HG02678 (cell line): ENCODE data around the gene CDC42EP2.

ENCODE experiments used
- ATAC-seq: cut with Tn5 transposase; IDR thresholded peaks from one replicate; pipeline ENCODE4 v1.9.1; 2021; ENCODE audit warnings: mild to moderate bottlenecking, moderate library complexity; ENCODE audit not compliant: unreplicated experiment

Gene CDC42EP2

GRCh38 chr11:65297026-65297672 lies 17.5 kb upstream of the CDC42EP2 start:
- no peak for ATAC-seq

- ATAC-seq: no peak
These were observed 16.5 kb upstream of the CDC42EP2 start for GRCh38 chr11:65298131-65298535.

DNA sequence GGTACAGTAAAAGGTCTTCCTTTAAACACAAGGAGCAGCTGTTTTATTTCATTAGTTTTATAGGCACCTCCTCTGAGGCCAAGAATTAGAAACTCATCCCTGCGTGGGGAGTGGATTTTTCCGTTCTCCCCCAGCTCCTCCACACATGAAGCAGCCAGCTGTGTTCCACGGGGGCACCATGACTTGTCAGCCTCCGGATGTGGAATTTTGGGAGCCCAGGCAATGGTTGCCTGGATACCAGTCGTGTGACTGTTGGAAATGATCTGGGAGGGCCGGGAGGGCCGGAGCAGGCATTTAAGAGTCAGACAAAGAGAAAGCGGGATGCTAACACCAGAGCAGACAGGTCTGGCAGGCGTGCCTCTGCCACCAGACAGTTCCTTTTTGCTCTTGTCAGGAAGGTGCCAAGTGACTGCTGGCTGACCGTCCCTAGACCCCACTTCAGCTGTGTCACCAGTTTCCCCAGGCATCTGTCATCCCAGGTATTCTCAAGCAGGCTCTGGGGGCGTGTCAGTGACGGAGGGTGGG lies 15.9 kb upstream of the CDC42EP2 start:
- ATAC-seq: no peak

- no peak for ATAC-seq
These were observed 13.9 kb upstream of the CDC42EP2 start for GRCh38 chr11:65300621-65301275.

DNA sequence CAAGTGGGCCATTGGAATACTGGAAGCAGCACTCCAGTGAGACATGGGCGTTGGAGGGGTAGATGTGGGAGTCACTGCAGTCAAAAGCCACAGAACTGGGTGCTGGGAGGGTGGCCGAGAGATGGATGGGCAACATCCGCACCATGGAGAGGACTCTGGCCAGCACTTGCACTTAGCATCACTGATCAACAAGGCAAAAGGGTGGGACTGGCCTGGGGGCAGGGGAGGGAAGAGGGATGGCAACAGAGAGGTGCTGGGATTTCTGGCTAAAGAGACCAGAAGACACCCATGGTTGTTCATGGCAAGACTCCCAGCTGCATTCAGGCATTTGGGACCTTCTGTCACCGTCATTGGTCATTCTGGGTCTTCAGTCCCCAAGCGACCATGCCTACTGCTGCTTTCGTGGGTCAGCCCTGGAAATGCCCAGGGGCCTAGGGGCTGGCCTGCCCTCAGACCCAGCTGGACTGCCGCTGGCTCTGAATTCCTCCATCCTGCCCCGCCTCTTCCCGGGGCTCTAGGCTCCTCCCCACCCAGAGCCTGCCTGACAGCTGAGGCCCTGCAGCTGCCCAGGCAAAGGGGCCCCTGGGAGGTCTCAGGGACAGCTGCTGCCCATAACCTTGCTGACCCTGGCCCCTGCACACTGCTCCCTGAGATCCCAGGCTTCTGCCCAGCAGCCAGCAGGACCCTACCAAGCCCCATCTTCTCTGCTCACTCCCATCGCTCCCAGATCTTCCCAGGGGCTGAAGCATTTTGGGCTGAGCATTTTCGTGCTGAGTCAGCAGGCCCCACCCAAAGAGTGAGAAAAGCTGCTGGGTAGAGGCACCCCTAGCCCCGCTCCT lies 13.0 kb upstream of the CDC42EP2 start:
- ATAC-seq: no peak

GRCh38 chr11:65303555-65303954 lies 11.1 kb upstream of the CDC42EP2 start:
- ATAC-seq: no peak

DNA sequence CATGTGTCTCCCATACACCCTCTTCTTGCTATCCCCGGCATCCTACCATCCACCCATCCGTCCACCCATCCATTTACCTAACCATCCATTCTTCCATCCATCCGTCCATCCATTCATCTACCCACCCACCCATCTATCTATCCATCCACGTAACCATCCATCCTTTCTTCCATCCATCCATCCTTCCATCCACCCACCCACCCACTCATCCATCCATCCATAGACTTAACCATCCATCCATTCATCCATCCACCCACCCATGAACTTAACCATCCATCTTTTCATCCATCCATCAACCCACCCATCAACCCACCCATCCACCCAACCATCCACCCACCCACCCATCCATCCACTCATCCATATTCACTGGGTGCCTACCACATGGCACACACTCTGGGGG lies 10.6 kb upstream of the CDC42EP2 start:
- ATAC-seq: no peak

DNA sequence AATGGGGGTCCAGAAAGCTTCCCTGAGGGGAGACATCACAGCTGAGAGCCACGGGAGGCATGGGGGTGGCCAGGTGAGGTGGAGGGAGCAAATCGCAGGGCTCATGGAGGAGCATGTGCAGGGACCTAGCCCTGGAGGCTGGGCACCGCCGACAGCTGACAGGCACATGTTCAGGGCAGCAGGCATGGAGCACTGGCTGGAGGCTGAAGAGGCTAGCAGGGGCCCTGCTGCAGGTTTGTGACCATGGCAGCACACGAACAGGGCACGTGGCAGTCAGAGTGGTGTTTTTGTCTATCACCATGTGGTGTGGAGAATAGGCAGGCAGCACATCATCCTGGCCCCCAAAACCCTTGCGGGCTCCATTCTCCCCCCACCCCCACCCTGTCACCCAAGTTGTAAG lies 10.1 kb upstream of the CDC42EP2 start:
- no peak for ATAC-seq

DNA sequence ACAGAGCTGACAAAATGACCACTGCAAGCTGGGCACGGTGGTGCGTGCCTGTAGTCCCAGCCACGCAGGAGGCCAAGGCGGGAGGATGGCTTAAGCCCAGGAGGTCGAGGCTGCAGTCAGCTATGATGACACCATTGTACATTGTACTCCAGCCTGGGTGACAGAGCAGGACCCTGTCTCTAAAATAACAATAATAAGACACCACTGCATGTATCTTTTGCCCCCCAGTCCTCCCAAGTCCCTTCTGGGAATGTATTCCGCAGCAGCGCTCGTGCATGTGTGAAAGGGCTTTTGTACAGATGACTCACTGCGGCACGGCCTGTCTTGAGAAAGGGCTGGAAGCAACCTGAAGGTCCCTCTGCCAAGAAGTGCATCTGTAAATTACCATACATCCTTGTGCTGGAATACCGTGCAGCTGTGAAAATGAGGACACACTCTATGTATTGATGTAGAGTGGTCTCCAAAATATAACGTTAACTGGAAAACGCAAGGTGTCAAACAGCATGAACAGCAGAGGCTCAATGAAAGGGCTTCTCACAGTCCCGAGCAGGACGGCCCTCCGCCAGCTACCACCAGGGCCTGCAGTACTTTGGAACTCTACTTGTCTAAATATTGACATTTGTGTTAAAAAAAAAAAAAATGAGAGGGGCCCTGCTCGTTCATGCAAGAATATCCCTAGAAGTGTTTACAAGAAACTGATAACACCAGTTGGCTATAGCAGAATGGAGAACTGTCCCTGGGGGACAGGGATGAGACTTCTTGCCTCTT lies 9.0 kb upstream of the CDC42EP2 start:
- ATAC-seq: no peak

GRCh38 chr11:65307298-65308229 lies 7.1 kb upstream of the CDC42EP2 start:
- ATAC-seq: no peak

- ATAC-seq: no peak
These were observed 6.3 kb upstream of the CDC42EP2 start for GRCh38 chr11:65308281-65308891.

- no peak for ATAC-seq
These were observed 5.7 kb upstream of the CDC42EP2 start for GRCh38 chr11:65309006-65309405.

DNA sequence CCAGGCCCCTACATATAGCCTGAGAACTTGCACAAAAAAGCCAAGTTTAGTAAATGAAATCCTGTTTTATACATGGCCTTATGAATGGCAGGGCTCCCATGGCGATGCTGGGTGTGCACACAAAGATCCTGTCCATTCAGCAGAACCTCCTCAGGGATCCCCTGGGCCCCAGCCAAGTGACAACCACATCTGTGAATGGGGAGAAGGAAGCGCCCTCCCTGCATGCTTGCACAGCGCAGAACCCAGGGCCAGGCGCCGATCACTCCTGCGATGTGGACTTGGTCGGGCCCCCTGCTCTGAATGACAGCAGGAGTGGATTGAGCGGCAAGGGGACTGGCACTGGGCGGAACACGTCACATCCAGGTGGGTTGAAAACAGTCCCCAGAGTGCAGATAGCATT lies 4.5 kb upstream of the CDC42EP2 start:
- no peak for ATAC-seq

GRCh38 chr11:65310736-65311135 lies 3.9 kb upstream of the CDC42EP2 start:
- no peak for ATAC-seq

GRCh38 chr11:65311170-65311678 lies 3.4 kb upstream of the CDC42EP2 start:
- no peak for ATAC-seq

GRCh38 chr11:65315204-65315865 lies 669 bp downstream of the CDC42EP2 start:
- ATAC-seq: peak; percentile 52

DNA sequence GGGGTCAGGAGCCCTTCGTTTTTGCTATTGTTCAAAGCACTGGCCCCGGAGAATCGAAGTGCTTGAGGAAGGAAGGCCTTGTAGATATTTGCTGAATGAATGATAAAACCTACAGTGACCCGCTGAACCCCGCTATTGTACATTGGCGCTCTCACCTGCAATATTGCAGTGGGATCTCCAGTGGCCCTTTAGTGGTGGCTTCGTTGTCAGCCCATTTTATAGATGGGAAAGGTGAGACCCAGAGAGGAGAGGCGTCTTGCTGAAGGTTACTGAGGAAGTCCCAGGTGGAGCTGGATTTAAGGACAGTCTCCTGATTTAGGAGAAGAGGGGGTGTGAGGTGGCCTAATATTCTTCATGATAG lies 1.2 kb downstream of the CDC42EP2 start:
- no peak for ATAC-seq

DNA sequence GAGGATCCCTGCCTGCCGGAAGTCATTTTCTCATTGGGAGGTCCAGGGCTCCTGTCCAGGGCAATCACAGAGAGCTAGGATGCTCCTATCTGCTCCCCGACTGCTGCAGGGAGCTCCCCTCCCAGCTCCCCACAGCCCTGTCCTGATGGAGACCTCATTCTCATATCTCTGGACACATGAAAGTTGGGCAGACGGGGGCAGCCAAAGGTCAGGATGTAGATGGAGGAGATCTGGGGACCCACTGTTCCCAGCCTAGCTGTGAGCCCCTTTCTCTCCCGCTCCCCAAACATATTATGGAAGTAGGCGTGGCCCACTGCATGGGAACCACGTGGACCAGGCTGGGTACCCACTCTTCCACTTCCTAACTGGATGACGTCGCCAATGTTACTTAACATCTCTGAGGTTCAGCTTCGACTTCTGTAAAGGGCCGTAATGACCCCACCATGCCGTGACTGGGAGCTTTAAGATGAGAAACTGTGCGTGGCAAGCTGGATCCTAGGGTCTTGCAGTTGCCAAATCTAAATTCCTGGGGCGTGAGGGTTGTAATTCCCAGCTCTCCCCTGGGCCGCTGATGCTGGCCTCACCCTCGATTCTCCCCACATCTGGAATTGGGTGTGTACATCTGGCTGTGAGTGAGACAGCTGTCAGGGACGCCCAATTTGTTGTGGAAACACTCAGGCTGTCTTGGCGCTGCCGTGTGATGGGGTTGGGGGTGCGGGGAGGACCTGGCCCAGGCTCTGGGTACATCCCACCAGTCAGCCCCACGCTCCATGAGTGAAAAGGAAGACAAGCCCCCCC lies 1.8 kb downstream of the CDC42EP2 start:
- ATAC-seq: no peak
